ENCODE data around the gene GAL3ST3.
"Not testable (repeated sequence)": the region's sequence is repeated elsewhere in the genome, so short reads cannot be mapped to it uniquely, and the experiment has no call there.

The GAL3ST3 gene

GRCh38 chr11:66011785-66012303, 37.1 kb downstream of the GAL3ST3 start, which contains the start of gene CST6:
Gene CST6, plus strand, starts transcription at chr11:66012008. Its CDS starts 37 bp downstream, at chr11:66012045.
- DNase-seq = no peak

GRCh38 chr11:66011239-66011784, 37.6 kb downstream of the GAL3ST3 start:
- no peak for DNase-seq

- not testable (repeated sequence) for DNase-seq
These were observed 38.9 kb downstream of the GAL3ST3 start for GRCh38 chr11:66010036-66010435.

- DNase-seq = no peak
These were observed 40.4 kb downstream of the GAL3ST3 start for GRCh38 chr11:66008468-66009101.

GRCh38 chr11:66008095-66008467, 40.9 kb downstream of the GAL3ST3 start:
- DNase-seq = no peak

GRCh38 chr11:66007201-66007634, 41.7 kb downstream of the GAL3ST3 start:
- DNase-seq = no peak

- no peak for DNase-seq
These were observed 42.1 kb downstream of the GAL3ST3 start for GRCh38 chr11:66006891-66007176.

- DNase-seq = no peak
These were observed 42.6 kb downstream of the GAL3ST3 start for GRCh38 chr11:66006134-66006890.

GRCh38 chr11:66004186-66004585, 44.8 kb downstream of the GAL3ST3 start:
- DNase-seq = no peak

GRCh38 chr11:66003291-66003690, 45.7 kb downstream of the GAL3ST3 start:
- no peak for DNase-seq

GRCh38 chr11:66002648-66003225, 46.2 kb downstream of the GAL3ST3 start:
- DNase-seq = no peak

GRCh38 chr11:66001942-66002647, 46.9 kb downstream of the GAL3ST3 start, which contains the start of the genes BANF1 and EIF1AD:
Gene BANF1, plus strand, starts transcription at chr11:66002503. Its CDS starts 748 bp downstream, at chr11:66003251.
Gene EIF1AD, minus strand, starts transcription at chr11:66002157. Its CDS starts 1,768 bp downstream, at chr11:66000389.
- DNase-seq = peak; percentile 99

- DNase-seq = no peak
These were observed 51.7 kb downstream of the GAL3ST3 start for GRCh38 chr11:65997286-65997685.

- no peak for DNase-seq
These were observed 56.9 kb downstream of the GAL3ST3 start for GRCh38 chr11:65992056-65992455.
